NCI-H1436 (cell line): ENCODE data around the gene WDR12.
"Not testable (repeated sequence)": the region's sequence is repeated elsewhere in the genome, so short reads cannot be mapped to it uniquely, and the experiment has no call there.

Source experiments
- DNase-seq: peaks from one replicate; lab custom pipeline; 2025; lab: John Stamatoyannopoulos, UW

WDR12 gene

DNA sequence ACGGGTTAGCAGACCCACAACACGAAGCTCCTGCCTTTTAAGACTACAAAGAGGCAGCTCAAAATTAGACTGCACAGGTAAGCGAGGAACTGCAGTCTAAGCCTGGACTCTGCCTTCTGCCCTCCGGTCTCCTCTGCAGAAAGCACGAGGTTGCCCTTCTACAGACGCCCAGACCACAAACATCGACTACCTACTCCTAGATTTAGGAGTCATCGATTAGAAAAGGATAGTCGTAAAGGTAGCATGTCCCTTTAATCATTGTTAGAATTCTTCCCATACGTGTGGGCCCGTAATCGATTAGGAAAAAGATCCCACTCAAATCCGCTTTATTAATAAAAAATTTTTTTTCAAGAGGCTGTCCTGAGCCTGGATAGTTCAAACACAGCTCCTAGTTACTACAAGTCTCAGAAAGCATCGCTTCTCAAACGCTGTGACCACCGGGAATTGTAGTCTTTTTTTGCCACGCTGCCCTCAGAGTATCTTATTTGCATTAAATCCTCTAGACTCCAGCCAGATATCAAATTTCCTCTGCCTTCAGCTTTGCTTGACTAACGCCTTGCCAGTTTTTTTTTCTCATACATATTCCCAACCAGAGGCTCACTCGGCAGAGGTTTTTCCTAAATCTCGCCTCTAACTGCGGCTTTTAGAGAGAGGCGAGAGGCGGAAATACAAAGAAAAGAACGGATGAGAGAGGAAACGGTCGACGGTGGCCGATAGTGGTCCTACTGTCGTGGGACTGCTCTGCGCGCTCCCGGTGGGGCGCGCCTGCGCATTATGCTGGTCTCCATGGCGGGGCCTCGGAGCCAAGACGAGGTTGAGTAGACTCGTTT lies at the start of gene WDR12, which contains the start of gene CARF:
Gene WDR12 (minus strand): TSS at position 162 of the 830 bp plus-strand sequence. CDS start 197 bp downstream, outside the sequence.
Gene CARF (plus strand): TSS at position 764 of the 830 bp plus-strand sequence. CDS start 29,628 bp downstream, outside the sequence.
- DNase-seq: peak; percentile 90

DNA sequence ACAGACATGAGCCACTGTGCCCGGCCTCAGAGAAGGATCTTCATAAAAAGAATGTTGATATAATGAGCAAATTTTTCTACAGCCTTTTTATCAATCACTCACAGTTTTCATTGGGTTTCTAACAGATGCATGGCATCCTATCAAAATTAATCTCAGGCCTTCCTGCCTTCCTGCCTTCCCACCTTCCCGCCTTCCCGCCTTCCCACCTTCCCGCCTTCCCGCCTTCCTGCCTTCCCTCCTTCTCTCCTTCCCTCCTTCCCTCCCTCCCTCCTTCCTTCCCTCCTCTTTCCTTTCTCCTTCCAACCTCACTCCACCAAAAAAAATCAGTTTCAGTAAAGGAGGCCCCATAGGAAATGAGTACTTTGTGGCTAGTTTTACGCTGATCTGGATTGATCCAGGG lies 49.1 kb upstream of the WDR12 start:
- no peak for DNase-seq

DNA sequence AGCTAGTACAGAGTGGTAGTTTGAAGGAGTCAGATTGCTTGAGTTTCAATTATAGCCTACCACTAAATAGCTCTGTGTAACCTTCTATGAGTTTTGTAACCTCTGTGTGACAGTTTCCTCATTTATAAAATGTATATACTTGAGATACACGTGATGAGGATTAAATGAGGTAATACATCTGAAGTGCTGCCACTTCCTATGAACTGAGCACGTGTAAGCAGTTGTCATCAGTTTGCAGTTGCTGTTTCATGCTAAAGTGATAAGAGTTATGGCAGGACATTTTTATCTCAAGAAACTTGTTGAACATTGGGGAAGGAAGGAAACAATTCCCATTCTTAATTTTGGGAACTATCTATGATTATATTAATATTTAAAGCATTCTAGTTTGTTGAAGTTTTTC lies 39.1 kb upstream of the WDR12 start:
- no peak for DNase-seq

DNA sequence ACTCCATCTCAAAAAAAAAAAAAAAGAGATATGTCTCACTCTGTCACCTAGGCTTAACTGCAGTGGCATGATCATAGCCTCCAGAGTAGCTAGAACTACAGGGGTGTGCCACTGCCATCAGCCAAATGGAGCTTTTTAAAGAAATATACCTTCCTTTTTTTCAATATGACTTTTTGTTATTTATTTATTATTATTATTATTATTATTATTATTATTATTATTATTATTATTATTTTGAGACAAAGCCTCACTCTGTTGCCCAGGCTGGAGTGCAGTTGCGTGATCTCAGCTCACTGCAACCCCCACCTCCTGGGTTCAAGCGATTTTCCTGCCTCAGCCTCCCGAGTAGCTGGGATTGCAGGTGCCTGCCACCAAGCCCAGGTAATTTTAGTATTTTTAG lies 37.9 kb upstream of the WDR12 start:
- DNase-seq: not testable (repeated sequence)

DNA sequence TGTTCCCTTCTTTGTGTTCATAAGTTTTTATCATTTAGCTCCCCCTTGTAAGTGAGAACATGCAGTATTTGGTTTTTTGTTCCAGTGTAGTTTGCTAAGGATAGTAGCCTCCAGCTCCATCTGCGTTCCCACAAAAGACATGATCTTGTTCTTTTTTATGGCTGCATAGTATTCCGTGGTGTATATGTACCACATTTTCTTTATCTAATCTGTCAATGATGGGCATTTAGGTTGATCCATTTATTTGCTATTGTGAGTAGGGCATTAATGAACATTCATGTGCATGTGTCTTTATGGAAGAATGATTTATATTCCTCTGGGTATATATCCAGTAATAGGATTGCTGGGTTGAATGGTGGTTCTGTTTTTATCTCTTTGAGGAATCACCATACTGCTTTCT lies 34.0 kb upstream of the WDR12 start:
- DNase-seq: no peak

DNA sequence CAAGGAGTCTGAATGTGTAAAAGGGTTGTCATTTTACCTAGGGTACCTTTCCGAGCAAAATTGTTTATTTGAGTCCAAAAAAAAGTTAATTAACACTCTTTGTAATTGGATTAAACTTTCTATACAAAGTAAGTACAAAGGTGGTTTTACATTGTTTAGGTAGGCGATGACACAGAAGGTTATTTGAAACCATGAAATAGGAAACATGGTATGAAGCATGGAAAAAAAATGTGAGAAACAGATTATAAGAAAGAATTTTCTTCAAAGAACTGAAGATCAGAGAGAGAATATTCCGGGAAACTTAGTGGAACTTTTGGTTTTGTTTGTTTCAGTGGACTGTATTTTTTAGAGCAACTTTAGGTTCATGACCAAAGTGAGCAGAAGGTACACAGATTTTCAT lies 33.3 kb upstream of the WDR12 start:
- no peak for DNase-seq

DNA sequence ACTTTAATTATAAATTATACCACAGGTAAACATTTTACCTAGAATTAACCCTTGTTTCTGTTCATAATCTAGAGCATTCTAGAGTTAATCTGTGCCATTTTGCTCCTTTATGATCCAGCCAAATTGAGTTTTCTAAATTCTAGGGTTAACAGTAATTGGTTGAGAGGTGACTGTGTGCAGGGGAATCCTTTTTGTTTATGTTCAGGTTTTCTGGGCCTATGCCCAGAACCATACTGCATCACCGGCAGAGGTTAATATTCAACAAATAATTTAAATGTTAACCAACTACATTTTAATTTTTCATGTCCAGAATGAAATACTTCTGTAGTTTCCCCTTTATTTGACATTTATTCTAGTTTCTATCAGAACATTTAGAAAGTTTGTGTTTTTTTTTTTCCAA lies 32.9 kb upstream of the WDR12 start:
- no peak for DNase-seq

DNA sequence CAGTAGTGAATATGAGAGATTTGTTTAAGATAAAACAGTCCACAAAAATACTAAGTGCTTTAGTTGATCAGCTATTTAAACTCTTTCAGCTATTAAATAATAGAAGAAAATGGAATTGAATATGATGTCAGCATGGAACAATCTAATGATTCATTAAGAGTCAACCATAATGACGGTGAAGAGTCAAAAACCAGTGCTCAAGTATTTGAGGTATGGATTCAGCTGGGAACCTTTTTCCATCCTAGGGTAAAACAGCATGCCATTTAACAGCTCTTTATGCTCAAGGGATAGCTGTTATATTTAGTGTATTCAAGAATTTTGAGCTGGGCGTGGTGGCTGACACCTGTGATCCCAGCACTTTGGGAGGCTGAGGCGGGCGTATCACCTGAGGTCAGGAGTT lies 30.3 kb upstream of the WDR12 start:
- DNase-seq: no peak

DNA sequence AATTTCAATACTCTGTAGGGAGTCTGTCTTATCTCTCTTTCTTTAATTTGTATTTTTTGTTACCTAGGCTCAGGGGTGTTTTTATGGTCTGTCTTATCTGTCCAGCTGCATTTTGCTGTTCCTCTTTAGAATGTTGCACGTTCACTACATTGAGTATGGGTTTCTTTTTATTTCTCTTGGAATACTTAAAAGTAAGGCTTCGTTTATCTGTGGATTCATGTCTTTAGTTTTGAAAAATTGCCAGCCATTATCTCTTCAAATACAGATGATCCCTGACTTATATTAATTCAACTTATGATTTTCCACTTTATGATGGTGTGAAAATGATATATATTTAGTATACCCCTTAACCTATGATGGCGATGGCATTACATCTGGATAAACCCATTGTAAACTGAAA lies 27.5 kb upstream of the WDR12 start:
- DNase-seq: no peak

DNA sequence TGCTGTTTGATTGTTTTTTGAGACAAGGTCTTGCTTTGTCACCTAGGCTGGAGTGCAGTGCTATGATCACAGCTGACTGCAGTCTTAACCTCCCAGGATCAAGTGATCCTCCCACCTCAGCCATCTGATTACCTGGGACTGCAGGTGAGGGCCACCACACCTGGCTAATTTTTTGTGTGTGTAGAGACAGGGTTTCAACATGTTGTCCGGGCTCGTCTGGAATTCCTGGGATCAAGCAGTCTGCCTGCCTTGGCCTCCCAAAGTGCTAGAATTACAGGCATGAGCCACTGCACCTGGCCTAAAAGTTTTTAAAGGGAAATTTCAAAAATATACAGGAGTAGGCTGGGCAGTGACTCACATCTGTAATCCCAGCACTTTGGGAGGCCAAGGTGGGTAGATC lies 23.0 kb upstream of the WDR12 start:
- DNase-seq: no peak

DNA sequence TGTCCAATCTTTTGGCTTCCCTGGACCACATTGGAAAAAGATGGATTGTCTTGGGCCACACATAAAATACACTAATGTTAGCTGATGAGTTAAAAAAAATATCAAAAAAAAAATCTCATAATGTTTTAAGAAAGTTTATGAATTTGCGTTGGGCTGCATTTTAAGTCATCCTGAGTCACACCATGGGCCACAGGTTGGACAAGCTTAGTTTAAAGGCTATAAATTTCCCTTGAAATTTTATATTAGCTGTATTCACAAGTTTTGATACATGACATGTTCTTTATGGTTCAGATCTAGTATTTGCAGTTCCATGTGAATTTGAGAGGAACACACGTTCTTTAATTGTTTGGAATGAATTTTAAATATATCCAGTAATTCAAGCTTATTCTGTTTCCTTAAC lies 22.5 kb upstream of the WDR12 start:
- DNase-seq: no peak

DNA sequence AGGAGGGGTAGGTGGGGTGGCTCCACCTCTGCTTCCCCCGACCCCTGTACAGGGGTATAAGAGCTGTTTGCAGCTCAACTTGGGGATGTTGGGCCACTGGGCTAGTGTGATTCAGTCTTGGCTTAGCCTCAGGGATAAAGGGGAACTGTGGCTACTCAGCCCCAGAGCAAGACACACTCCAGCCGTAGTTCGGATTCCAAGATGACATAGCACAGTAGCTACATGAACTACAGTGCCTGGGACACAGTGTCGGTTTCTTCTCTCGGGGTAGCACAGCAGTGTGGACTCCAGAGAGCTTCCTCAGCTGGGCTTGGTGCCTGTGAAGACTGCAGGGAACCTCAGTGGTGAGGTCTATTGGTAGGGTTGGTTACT lies 21.7 kb upstream of the WDR12 start:
- no peak for DNase-seq

DNA sequence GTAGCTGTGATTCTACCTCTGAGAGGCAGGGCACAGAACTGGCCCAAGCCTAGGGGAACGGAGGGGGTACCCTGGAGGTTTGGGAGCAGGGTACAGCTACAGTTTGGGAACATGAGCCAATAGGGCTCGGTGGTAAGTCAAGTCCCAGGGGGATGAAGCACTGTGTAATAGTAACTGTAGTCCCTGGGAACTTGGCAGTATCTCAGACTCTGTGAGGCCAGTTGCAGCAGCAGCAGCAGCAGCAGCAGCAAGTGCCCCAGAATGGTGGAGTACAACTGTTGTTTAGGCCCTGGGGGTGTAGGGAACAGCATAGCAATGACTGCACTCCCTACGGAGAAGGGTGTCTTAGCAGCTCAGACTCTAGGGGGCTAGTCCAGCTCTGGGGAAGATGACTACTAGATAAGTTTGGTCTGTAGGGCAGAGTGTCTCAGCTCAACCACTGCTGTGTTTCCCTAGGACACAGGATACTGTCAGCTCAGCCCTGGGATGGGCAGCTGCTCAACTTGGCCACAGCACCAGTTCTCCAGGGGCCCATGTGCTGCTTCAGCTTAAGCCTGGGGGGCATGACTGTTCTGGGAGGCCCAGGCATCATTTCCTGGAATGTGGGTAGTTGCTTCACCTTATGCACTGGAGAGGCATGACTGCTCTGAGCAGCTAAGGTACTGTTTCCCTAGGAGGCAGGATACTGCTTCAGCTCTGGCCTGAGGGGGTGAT lies 21.1 kb upstream of the WDR12 start:
- no peak for DNase-seq

DNA sequence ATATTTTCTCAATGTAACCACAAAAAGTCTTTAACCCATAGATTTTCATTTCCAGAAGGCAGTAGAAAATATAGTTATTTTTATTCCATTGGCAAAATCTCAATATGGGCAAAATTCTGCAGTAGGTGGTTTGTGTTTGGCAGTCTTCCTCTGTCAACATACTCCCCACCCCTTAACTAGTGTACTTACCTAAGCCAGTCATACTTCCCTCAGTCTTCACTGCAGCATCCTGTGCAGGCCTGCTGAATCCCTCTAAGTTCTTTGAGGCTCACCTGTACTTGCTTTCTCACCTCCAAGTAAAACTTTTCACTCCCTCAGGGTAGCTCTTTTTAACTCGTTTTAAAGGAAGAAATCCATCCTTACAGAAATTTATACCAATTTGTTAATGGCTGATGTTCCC lies 7.4 kb upstream of the WDR12 start:
- no peak for DNase-seq

DNA sequence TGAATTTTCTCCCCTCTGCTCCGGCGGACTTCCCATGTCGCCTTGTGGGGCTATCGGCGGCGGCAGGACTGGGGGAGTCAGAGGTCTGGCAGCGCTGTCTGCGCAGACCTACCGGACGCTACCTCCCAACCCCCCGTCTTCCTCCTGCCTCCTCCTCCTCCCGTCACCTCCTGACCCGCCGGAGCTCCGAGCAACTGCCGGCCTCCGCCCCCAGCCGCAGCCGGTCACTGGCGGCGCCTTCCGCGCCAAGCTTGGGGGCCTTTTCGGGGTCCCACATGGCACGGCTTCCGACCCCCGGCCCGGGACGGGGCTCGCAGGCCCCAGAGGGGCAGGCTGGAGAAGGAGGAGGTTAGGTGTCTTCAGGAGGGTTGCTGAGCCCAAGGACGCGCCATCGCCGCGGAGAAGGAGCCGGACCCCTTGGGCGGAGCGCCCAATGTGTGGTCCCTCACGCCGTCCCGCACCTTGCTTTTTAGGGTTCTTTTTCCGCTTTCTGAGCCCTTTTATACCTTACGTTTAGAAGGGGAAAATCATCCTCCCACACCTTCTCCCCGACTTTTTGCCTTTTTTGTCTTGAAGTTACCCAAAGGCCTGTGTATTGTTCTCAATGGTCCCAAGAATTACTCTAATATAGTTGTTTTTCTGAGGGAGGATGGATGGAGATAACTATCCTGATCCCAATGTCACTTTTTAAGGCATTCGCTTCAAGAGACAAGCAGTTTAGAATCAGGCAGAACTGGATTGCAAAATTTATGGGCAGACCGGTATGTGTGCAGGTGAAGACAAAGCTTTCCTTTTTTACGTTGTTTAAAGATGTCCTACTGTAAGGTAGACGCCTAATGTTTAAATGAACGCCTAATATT lies 1.1 kb upstream of the WDR12 start:
- not testable (repeated sequence) for DNase-seq

DNA sequence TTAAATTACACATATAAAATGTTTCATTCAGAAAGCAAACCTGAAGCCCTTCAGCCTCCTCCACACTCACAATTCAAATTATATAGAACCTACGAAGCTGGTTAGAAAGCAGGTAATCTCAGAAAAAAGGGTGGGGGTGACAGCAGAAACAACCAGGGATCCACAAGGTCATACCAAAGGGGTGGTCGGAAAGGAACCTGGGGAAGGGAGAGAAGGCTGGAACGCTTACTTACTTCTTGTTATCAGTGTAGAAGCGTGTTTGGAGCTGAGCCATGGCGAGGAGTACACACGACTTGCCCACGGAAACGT lies 316 bp downstream of the WDR12 start:
- DNase-seq: no peak

DNA sequence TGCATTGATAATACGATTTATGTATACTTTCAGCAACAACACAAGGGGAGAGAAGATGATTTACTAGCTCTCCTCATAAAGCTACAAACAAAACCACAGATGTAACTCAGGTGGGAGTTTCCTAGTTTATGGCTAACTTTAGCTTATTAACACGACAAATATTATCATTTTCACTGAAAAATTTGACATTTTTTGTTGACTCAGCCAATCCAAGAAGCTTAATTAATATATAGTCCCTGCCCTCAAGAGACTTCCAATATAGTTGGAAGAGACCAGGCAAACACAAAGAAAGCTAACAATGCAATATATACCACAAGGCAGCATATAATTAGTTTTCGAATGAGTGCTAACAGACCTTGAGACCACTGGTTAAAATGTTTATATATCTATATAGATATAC lies 775 bp downstream of the WDR12 start:
- DNase-seq: no peak

DNA sequence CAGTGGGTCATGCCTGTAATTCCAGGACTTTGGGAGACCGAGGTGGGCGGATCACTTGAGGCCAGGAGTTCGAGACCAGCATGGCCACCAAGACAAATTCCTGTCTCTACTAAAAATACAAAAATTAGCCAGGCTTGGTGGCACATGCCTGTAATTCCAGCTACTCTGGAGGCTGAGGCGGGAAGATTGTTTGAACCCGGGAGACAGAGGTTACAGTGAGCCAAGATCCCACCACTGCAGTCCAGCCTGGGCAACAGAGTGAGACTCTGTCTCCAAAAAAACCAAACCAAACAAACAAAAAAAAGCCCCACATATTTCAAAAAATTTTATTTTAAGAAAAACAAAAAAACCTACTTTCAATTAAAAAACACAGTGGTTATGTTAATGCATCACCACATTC lies 1.2 kb downstream of the WDR12 start:
- DNase-seq: not testable (repeated sequence)

DNA sequence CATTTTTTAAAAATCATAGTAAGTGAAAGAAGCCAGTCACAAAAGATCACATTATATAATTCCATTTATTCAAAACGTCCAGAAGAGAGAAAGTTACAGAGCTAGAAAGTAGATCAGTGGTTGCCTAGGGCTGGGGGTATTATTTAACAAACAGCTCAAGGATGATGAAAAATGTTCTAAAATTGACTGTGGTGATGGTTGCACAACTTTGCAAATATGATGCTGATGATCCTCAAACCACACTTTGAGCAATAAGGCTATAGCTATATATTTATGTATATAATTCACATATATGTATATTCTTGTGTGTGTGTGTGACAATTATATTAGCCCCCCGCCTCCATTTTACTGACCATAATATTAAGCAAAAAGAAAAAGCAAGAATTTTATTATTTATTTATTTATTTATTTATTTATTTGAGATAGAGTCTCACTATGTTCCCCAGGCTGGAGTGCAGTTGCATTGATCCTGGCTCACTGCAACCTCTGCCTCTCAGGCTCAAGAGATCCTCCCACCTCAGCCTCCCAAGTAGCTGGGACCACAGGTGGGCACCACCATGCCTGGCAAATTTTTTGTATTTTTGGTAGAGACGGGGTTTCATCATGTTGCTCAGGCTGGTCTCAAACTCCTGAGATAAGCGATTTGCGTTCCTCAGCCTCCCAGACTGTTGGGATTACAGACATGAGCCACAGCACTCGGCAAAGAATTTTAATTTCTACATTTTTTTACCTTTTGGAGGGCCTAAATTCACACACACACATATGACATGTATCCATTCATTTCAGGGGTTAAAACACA lies 1.9 kb downstream of the WDR12 start:
- no peak for DNase-seq

DNA sequence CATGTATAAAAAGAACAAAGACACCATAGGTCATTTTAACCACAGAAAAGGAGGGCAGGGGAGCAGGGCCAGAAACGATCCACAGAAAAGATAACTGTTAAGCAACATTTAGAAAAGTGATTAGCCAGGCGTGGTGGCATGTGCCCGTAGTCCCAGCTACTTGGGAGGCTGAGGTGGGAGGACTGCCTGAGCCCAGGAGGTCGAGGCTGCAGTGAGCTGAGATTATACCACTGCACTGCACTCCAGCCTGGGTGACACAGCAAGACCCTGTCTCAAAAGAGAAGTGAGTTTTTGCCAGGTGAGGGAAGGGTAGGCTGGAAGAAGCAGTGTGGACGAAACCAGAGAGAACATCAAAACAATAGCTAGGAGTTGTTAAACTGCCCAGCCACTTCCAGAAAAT lies 3.3 kb downstream of the WDR12 start:
- DNase-seq: no peak

DNA sequence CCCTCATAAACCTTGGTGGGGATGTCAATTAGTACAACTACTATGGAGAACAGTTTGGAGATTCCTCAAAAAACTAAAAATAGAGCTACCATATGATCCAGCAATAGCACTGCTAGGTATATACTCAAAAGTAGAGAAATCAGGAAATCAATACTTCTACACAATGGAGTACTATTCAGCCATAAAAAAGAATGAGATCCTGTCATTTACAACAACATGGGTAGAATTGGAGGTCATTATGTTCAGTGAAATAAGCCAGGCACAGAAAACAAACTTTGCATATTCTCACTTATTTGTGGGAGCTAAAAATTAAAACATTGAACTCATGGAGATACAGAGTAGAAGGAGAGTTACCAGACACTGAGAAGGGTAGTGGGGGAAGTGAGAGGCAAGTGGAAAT lies 6.0 kb downstream of the WDR12 start:
- not testable (repeated sequence) for DNase-seq

DNA sequence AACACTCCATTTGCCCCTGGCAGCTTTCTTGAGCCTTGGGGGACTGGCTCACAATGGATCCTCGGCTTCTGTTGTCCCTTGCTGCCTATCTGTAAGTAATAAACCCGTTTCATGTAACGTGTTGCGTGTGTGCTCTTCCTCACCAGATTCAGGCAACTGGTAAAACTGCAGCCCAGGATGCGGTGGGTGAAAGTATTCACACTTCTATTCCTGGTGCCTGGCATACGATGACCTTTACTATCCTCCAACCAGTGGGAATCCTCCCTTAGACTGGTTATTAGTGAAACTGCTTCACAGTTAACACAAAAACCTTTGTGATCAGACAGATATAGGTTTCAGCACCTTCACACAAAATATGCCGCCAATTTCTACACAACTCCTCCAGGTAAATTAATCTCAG lies 26.3 kb downstream of the WDR12 start:
- DNase-seq: no peak
